Fibroblast of lung (primary cell): ENCODE results near the gene SRP14. TPM values are rescaled to one million over a fixed set of nuclear protein-coding genes. Genes with fewer than 3 reads are reported as not detected.

Source experiments
- DNase-seq, 2 donors: peaks; one replicate each; pipeline versions ENCODE4 v3.0.0 to v3.0.0-alpha.2; 2010; ENCODE audit warnings: low read depth in 2 of 2
- H2AFZ ChIP-seq: 2 replicates; pipeline ENCODE4 v1.5.1; 2012; ENCODE audit warnings: low read length, control low read depth, inconsistent platforms
- H3K27ac ChIP-seq: 2 replicates; pipeline ENCODE4 v1.5.1; 2011; ENCODE audit warnings: low read length, control low read depth; ENCODE audit not compliant: insufficient read depth
- H3K27me3 ChIP-seq: 2 replicates; pipeline ENCODE4 v1.5.1; 2011; ENCODE audit warnings: mild to moderate bottlenecking, low read length; ENCODE audit not compliant: control insufficient read depth, insufficient read depth
- H3K36me3 ChIP-seq: 2 replicates; pipeline ENCODE4 v1.5.1; 2011; ENCODE audit warnings: low read length; ENCODE audit not compliant: control insufficient read depth, insufficient read depth
- H3K4me1 ChIP-seq: 2 replicates; pipeline ENCODE4 v1.5.1; 2011; ENCODE audit warnings: low read length; ENCODE audit not compliant: control insufficient read depth, insufficient read depth; ENCODE audit errors: extremely low read depth
- H3K4me2 ChIP-seq: 2 replicates; pipeline ENCODE4 v1.5.1; 2011; ENCODE audit warnings: low read length, control low read depth; ENCODE audit not compliant: insufficient read depth; ENCODE audit errors: extremely low read depth
- H3K4me3 ChIP-seq, 4 experiments: fragments of 200-600 bp in 1 of 4; sonication (generic) in 1 of 4; replicated peaks in 1 of 4; 2 replicates each; pipeline ENCODE4 v1.5.1; 2011 to 2016; ENCODE audit warnings: low read length in 4 of 4, low read depth in 3 of 4, mild to moderate bottlenecking in 3 of 4, control low read depth in 2 of 4, inconsistent platforms in 1 of 4, mixed read lengths in 1 of 4; ENCODE audit not compliant: insufficient read depth in 1 of 4; ENCODE audit errors: control extremely low read depth in 1 of 4
- H3K79me2 ChIP-seq: 2 replicates; pipeline ENCODE4 v1.5.1; 2012; ENCODE audit warnings: mild to moderate bottlenecking, low read length, inconsistent platforms; ENCODE audit not compliant: control insufficient read depth, insufficient read depth
- H3K9ac ChIP-seq: 2 replicates; pipeline ENCODE4 v1.5.1; 2011; ENCODE audit warnings: mild to moderate bottlenecking, low read length, control low read depth; ENCODE audit not compliant: insufficient read depth
- H3K9me3 ChIP-seq: 2 replicates; pipeline ENCODE4 v1.5.1; 2012; ENCODE audit warnings: low read depth, low read length; ENCODE audit not compliant: control insufficient read depth, insufficient read depth
- H4K20me1 ChIP-seq: 2 replicates; pipeline ENCODE4 v1.5.1; 2011; ENCODE audit warnings: low read length; ENCODE audit not compliant: control insufficient read depth, insufficient read depth; ENCODE audit errors: extremely low read depth
- CTCF ChIP-seq, 2 donors: IDR thresholded peaks in 1 of 2; conservative IDR thresholded peaks in 1 of 2; 1 replicate in 1 of 2; 2 replicates in 1 of 2; pipeline ENCODE4 v1.5.1; 2011 to 2012; ENCODE audit warnings: low read length in 2 of 2, control low read depth in 1 of 2, inconsistent platforms in 1 of 2, low read depth in 1 of 2, mild to moderate bottlenecking in 1 of 2
- EZH2 ChIP-seq: IDR thresholded peaks from 2 replicates; pipeline ENCODE4 v1.5.1; 2012; ENCODE audit warnings: low read length, control low read depth, mild to moderate bottlenecking; ENCODE audit errors: missing control alignments
- polyA plus RNA-seq, 2 donors: library from polyadenylated mRNA; depleted of rRNA in 1 of 2; stranded (reverse) in 1 of 2; unstranded in 1 of 2; fragments of >200 nt; gene quantifications; 2 replicates each; pipeline ENCODE4 v1.2.1, GENCODE V29; 2011 to 2012; ENCODE audit warnings: missing spikeins in 1 of 2
- total RNA-seq: library from RNA; depleted of rRNA; stranded (reverse); fragments of >200 nt; gene quantifications from 2 replicates; pipeline ENCODE4 v1.2.1, GENCODE V29; 2014

The SRP14 gene
- total and polyA plus RNA-seq, 2 donors (not counting 1 experiment from before 2014, with no cell fraction given), result 162 to 465 TPM

DNA sequence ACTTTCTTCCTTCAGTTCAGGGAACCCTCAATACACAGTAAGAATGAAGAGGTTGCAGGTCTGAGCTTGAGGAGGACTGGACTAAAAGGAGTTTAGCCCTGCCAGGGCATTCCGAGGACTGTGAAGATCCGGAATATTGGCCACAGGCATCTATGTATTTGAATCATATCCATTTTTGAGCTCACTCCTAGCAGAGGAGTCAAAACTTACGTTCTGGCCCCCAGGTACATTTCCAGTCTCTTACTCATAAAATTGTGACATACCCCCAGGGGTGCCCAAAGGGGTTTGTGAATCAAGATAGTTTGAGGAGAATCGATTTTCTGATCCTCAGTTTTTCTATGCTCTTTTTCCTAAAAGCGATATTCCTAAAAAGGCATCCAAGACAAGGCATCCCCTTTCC, 27.6 kb upstream of the SRP14 start:
- no peak overlapping the region for H2AFZ ChIP-seq
- peak in 1 of 2 donors; percentile 24 for DNase-seq
- no peaks in the 10 kb centered on the region for H3K36me3 ChIP-seq
- no peaks in the 10 kb centered on the region for H4K20me1 ChIP-seq
- no peak overlapping the region for H3K27ac ChIP-seq
- no peaks in the 10 kb centered on the region for H3K79me2 ChIP-seq
- H3K27me3 ChIP-seq, result no peaks in the 10 kb centered on the region
- peaks cover 15% of the 10 kb centered on the region for H3K4me1 ChIP-seq
- H3K9ac ChIP-seq, result no peak overlapping the region
- H3K9me3 ChIP-seq, result no peaks in the 10 kb centered on the region
- TF ChIP-seq EZH2, result no peak
- no peak overlapping the region for H3K4me3 ChIP-seq
- no peak overlapping the region for H3K4me2 ChIP-seq

- no peak overlapping the region for H3K4me3 ChIP-seq
- TF ChIP-seq CTCF (conservative IDR thresholded peaks at IDR 0.05 in 1 of 2, IDR thresholded peaks at IDR 0.05 in 1 of 2; ENCODE audit: low read depth in 1 of 2, low read length in 2 of 2) (no peak), EZH2 (no peak)
- no peaks in the 10 kb centered on the region for H3K27me3 ChIP-seq
- H4K20me1 ChIP-seq, result no peaks in the 10 kb centered on the region
- H3K27ac ChIP-seq, result no peak overlapping the region
- no peak overlapping the region for H3K9ac ChIP-seq
- DNase-seq, result no peak
- peaks cover 15% of the 10 kb centered on the region for H3K4me1 ChIP-seq
- no peaks in the 10 kb centered on the region for H3K79me2 ChIP-seq
- no peaks in the 10 kb centered on the region for H3K36me3 ChIP-seq
- H2AFZ ChIP-seq, result no peak overlapping the region
- H3K9me3 ChIP-seq, result no peaks in the 10 kb centered on the region
- no peak overlapping the region for H3K4me2 ChIP-seq
Measured at GRCh38 chr15:40065166-40065565, 26.2 kb upstream of the SRP14 start.

GRCh38 chr15:40064231-40064894, 25.4 kb upstream of the SRP14 start:
- H3K4me1 ChIP-seq, result peaks cover 14% of the 10 kb centered on the region

More at GRCh38 chr15:40064231-40064894, 25.4 kb upstream of the SRP14 start:
- H3K27me3 ChIP-seq, result no peaks in the 10 kb centered on the region
- no peak overlapping the region for H3K9ac ChIP-seq
- H4K20me1 ChIP-seq, result no peaks in the 10 kb centered on the region
- H3K9me3 ChIP-seq, result no peaks in the 10 kb centered on the region
- H3K79me2 ChIP-seq, result no peaks in the 10 kb centered on the region
- TF ChIP-seq EZH2, result no peak
- no peak for TF ChIP-seq CTCF (conservative IDR thresholded peaks at IDR 0.05 in 1 of 2, IDR thresholded peaks at IDR 0.05 in 1 of 2; ENCODE audit: low read depth in 1 of 2, low read length in 2 of 2)
- H2AFZ ChIP-seq, result no peak overlapping the region
- peak in 1 of 2 donors; percentile 78 for DNase-seq
- no peak overlapping the region for H3K4me3 ChIP-seq
- H3K36me3 ChIP-seq, result no peaks in the 10 kb centered on the region
- peak overlapping the region; percentile 49 for H3K27ac ChIP-seq
- H3K4me2 ChIP-seq, result no peak overlapping the region
